Subcutaneous abdominal adipose tissue (tissue), 5 donors: ENCODE data around the gene C17orf113.

Experiments used
- H3K27ac ChIP-seq: one replicate; pipeline ENCODE4 v1.7.0; 2013; ENCODE audit warnings: low read depth, mild to moderate bottlenecking, inconsistent platforms, low read length, moderate library complexity
- H3K27me3 ChIP-seq, 5 donors: one replicate each; pipeline ENCODE4 v1.7.0; 2013; ENCODE audit warnings: low read length in 5 of 5, inconsistent platforms in 1 of 5; ENCODE audit not compliant: control insufficient read depth in 5 of 5, insufficient read depth in 4 of 5
- H3K36me3 ChIP-seq, 5 donors: one replicate each; pipeline ENCODE4 v1.7.0; 2013; ENCODE audit warnings: low read length in 5 of 5; ENCODE audit not compliant: control insufficient read depth in 5 of 5, insufficient read depth in 5 of 5
- H3K4me1 ChIP-seq, 5 donors: one replicate each; pipeline ENCODE4 v1.7.0; 2013; ENCODE audit warnings: low read length in 5 of 5, mild to moderate bottlenecking in 3 of 5, moderate library complexity in 1 of 5; ENCODE audit not compliant: control insufficient read depth in 5 of 5, insufficient read depth in 5 of 5
- H3K4me3 ChIP-seq, 5 donors: one replicate each; pipeline ENCODE4 v1.7.0; 2013; ENCODE audit warnings: low read length in 5 of 5, low read depth in 1 of 5
- H3K9ac ChIP-seq, 5 donors: one replicate each; pipeline ENCODE4 v1.7.0; 2013; ENCODE audit warnings: low read length in 5 of 5, mild to moderate bottlenecking in 4 of 5, moderate library complexity in 3 of 5
- H3K9me3 ChIP-seq, 5 donors: one replicate each; pipeline ENCODE4 v1.7.0; 2013; ENCODE audit warnings: low read length in 5 of 5; ENCODE audit not compliant: control insufficient read depth in 5 of 5
- donor health status: healthy.
- donor health status: healthy.
- donor health status: healthy.
- donor health status: healthy.
- donor health status: healthy.

C17orf113 gene

GRCh38 chr17:42058063-42058462 lies 7.7 kb upstream of the C17orf113 start:
- Histone ChIP-seq H3K36me3 (no peaks in the 10 kb centered on the region), H3K9me3 (no peaks in the 10 kb centered on the region), H3K4me3 (no peak overlapping the region), H3K9ac (no peak overlapping the region), H3K27me3 (peaks cover 13 to 35% (median 27%) of the 10 kb centered on the region in 5 donors), H3K27ac (no peak overlapping the region), H3K4me1 (peaks cover 0 to 1% (median 0%) of the 10 kb centered on the region in 5 donors)

GRCh38 chr17:42056635-42057034 lies 6.2 kb upstream of the C17orf113 start:
- Histone ChIP-seq H3K36me3 (no peaks in the 10 kb centered on the region), H3K9ac (no peak overlapping the region), H3K9me3 (no peaks in the 10 kb centered on the region), H3K27ac (no peak overlapping the region), H3K4me1 (no peaks in the 10 kb centered on the region), H3K27me3 (peaks cover 19 to 38% (median 22%) of the 10 kb centered on the region in 5 donors), H3K4me3 (no peak overlapping the region)

GRCh38 chr17:42055496-42055895 lies 5.1 kb upstream of the C17orf113 start:
- Histone ChIP-seq H3K27ac (no peak overlapping the region), H3K27me3 (peaks cover 18 to 38% (median 22%) of the 10 kb centered on the region in 5 donors), H3K36me3 (no peaks in the 10 kb centered on the region), H3K9ac (no peak overlapping the region), H3K4me1 (peaks cover 0 to 5% (median 5%) of the 10 kb centered on the region in 5 donors), H3K9me3 (no peaks in the 10 kb centered on the region), H3K4me3 (no peak overlapping the region)

GRCh38 chr17:42055027-42055426 lies 4.6 kb upstream of the C17orf113 start:
- no peak overlapping the region for H3K27ac ChIP-seq
- peaks cover 0 to 8% (median 7%) of the 10 kb centered on the region in 5 donors for H3K4me1 ChIP-seq
- H3K4me3 ChIP-seq: no peak overlapping the region
- H3K9ac ChIP-seq: no peak overlapping the region
- no peaks in the 10 kb centered on the region for H3K36me3 ChIP-seq
- H3K9me3 ChIP-seq: no peaks in the 10 kb centered on the region
- H3K27me3 ChIP-seq: peaks cover 18 to 38% (median 22%) of the 10 kb centered on the region in 5 donors

- H3K36me3 ChIP-seq: no peaks in the 10 kb centered on the region
- H3K27ac ChIP-seq: no peak overlapping the region
- no peak overlapping the region for H3K9ac ChIP-seq
- no peak overlapping the region for H3K4me3 ChIP-seq
- H3K4me1 ChIP-seq: peaks cover 0 to 13% (median 11%) of the 10 kb centered on the region in 5 donors
- H3K27me3 ChIP-seq: peaks cover 18 to 34% (median 19%) of the 10 kb centered on the region in 5 donors
- H3K9me3 ChIP-seq: no peaks in the 10 kb centered on the region
Measured at GRCh38 chr17:42053731-42054500, 3.5 kb upstream of the C17orf113 start.

- H3K4me1 ChIP-seq: peaks cover 0 to 13% (median 11%) of the 10 kb centered on the region in 5 donors
- no peak overlapping the region for H3K27ac ChIP-seq
- no peaks in the 10 kb centered on the region for H3K9me3 ChIP-seq
- H3K36me3 ChIP-seq: no peaks in the 10 kb centered on the region
- H3K9ac ChIP-seq: no peak overlapping the region
- no peak overlapping the region for H3K4me3 ChIP-seq
- H3K27me3 ChIP-seq: peaks cover 18 to 32% (median 19%) of the 10 kb centered on the region in 5 donors
Measured at GRCh38 chr17:42052346-42052877, 2.0 kb upstream of the C17orf113 start.

- Histone ChIP-seq H3K4me1 (peaks cover 0 to 13% (median 11%) of the 10 kb centered on the region in 5 donors), H3K36me3 (no peaks in the 10 kb centered on the region), H3K9me3 (no peaks in the 10 kb centered on the region), H3K27me3 (peaks cover 14 to 32% (median 19%) of the 10 kb centered on the region in 5 donors), H3K9ac (no peak overlapping the region), H3K4me3 (peak overlapping the region in 1 of 5 donors; percentile 68), H3K27ac (no peak overlapping the region)
Measured at GRCh38 chr17:42051645-42052044, 1.2 kb upstream of the C17orf113 start.

GRCh38 chr17:42051013-42051400 lies 606 bp upstream of the C17orf113 start:
- Histone ChIP-seq H3K27ac (no peak overlapping the region), H3K36me3 (no peaks in the 10 kb centered on the region), H3K9ac (peak overlapping the region in 3 of 5 donors; percentile 42 to 51 (median 47)), H3K27me3 (peaks cover 14 to 30% (median 19%) of the 10 kb centered on the region in 5 donors), H3K4me1 (peaks cover 0 to 13% (median 11%) of the 10 kb centered on the region in 5 donors), H3K9me3 (no peaks in the 10 kb centered on the region), H3K4me3 (peak overlapping the region; percentile 62 to 76 (median 68))

GRCh38 chr17:42049834-42050392 lies 488 bp downstream of the C17orf113 start:
- no peak overlapping the region for H3K27ac ChIP-seq
- peak overlapping the region in 4 of 5 donors; percentile 41 to 71 (median 60) for H3K9ac ChIP-seq

GRCh38 chr17:42047343-42047742 lies 3.1 kb downstream of the C17orf113 start:
- H3K9me3 ChIP-seq: no peaks in the 10 kb centered on the region
- no peak overlapping the region for H3K27ac ChIP-seq
- H3K4me1 ChIP-seq: peaks cover 0 to 13% (median 11%) of the 10 kb centered on the region in 5 donors
- H3K27me3 ChIP-seq: peaks cover 0 to 6% (median under 1%) of the 10 kb centered on the region in 5 donors
- no peak overlapping the region for H3K4me3 ChIP-seq
- H3K36me3 ChIP-seq: peaks cover 0 to 5% (median 3%) of the 10 kb centered on the region in 5 donors
- no peak overlapping the region for H3K9ac ChIP-seq

More at GRCh38 chr17:42049834-42050392, 488 bp downstream of the C17orf113 start:
- Histone ChIP-seq H3K4me1 (peaks cover 0 to 13% (median 11%) of the 10 kb centered on the region in 5 donors), H3K9me3 (no peaks in the 10 kb centered on the region), H3K36me3 (no peaks in the 10 kb centered on the region), H3K4me3 (peak overlapping the region; percentile 62 to 70 (median 65)), H3K27me3 (peaks cover 9 to 26% (median 19%) of the 10 kb centered on the region in 5 donors)
